Left cardiac atrium (tissue), 4 donors: ENCODE results near the gene MT1A. TPM values are rescaled to one million over a fixed set of nuclear protein-coding genes. Genes with fewer than 3 reads are reported as not detected.

Experiments used
- ATAC-seq, 2 donors: fragments of 200-7000 bp; cut with Tn5 transposase; one replicate each; pipeline ENCODE4 v1.9.1; 2020; ENCODE audit warnings: mild to moderate bottlenecking in 2 of 2, moderate library complexity in 2 of 2
- DNase-seq: peaks from one replicate; pipeline ENCODE4 v3.0.0-alpha.2; 2020
- intact Hi-C, 2 donors: fragments of 100-400 bp; cut with DNase I; formaldehyde crosslinking; loops; one replicate each; pipeline versions ENCODE4 v1.14.1 to v1.15.1; 2022 to 2023
- total RNA-seq, 2 donors: library from RNA; stranded (reverse); fragmentation: NEBNext Ultra II Directional; extraction: Animal tissue kit (Norgen Biotek cat#: 25700); gene quantifications; one replicate each; pipeline ENCODE4 v1.2.1, GENCODE V29; 2021
- donor health status: DM: no; HTN: yes; CAD: no.
- donor health status: DM: no; HTN: yes; CAD: no; lungs with severe emphysema.
- donor health status: DM: yes; HTN: yes; CAD: no.
- donor health status: Dilated cardiomyopathy.

Gene MT1A
- total RNA-seq, 2 donors from 2014 or later, result 19.0 to 104 TPM

DNA sequence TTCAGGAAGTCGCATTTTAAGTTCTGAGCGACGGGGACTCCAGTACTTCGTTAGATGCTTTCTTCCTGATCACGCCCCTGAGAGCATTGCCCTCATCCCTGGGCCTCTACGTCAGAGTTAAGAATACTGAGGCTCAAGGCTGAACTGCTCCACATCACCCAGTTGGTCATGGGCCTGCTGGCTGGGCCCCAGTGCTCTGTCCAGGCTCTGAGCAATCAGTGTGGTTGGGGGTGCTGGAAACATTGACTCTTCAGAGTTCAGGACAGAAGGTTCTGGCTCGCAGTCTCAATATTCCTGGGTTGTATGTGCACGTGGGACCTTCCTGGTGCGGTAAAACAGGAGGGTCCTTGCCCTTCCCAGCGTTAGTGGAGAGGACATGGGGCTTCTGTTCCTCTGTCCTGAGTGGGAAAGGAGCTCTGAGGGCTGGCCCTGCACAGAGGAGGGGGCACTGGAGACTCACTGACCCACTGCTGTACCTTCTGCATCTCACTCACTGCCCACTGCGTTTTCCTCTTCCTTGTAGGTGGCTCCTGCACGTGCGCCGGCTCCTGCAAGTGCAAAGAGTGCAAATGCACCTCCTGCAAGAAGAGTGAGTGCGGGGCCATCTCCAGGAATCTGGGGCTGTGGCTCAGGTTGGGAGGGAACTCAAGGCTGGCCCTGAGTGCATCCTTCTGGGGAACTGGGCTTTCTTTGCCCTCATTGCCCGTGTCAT, 12.4 kb upstream of the MT1A start:
- peak; percentile 78 for DNase-seq
- intact Hi-C loops, result no loop called here
- peak; percentile 83 for ATAC-seq

DNA sequence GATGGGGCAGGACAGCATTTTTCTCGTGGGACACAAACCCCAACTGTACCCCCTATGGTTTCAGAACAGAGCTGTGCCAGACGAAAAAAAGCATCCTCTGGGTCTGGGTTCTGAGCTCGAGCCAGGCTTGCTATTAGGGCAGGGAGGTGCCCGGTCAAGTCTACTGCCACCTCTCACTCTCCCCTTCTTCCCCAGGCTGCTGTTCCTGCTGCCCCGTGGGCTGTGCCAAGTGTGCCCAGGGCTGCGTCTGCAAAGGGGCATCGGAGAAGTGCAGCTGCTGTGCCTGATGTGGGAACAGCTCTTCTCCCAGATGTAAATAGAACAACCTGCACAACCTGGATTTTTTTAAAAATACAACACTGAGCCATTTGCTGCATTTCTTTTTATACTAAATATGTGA, 11.8 kb upstream of the MT1A start:
- DNase-seq (no peak), ATAC-seq (peak in 1 of 2 donors; percentile 2)
- intact Hi-C loops, result no loop called here

DNA sequence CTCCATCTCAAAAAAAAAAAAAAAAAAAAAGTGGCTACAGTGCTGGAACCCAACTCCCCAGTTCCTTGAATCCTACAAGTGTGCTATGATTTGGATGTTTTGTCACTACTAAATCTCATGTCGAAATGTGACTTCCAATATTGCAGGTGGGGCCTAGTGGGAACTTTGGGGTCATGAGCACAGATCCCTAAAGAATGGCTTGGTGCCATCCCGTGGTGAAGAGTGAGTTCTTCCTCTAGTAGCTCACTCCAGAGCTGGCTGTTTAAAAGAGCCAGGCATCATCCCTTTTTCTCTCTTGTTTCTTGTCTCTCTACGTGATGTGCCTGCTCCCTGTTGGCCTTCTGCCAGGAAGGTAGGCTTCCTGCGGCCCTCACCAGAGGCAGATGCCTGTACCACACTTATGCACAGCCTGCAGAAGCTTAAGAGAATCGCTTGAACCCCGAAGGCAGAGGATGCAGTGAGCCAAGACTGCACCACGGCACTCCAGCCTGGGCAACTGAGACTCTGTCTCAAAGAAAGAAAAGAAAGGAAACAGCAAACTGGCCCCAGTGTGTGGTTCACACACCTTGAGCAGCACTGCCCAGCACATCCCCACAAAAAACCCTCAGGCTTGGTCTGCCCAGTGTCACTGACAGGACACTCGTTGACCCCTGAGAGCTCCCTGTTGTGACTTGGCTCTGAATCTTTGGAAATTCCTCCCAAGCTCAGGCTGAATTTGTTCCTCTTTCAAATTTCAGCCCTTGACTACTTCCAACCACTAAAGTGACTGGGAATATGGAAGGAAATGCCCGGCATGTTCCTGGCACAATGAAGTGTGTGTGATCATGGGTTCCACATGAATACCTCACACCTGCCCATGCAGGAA, 9.7 kb upstream of the MT1A start:
- intact Hi-C loops, result no loop called here
- ATAC-seq (no peak), DNase-seq (no peak)

GRCh38 chr16:56629531-56629930, 8.9 kb upstream of the MT1A start:
- intact Hi-C loops, result no loop called here
- ATAC-seq, result no peak
- no peak for DNase-seq

- ATAC-seq (no peak), DNase-seq (no peak)
- intact Hi-C loops, result no loop called here
Measured at GRCh38 chr16:56630134-56630533, 8.3 kb upstream of the MT1A start.

GRCh38 chr16:56631197-56631596, 7.3 kb upstream of the MT1A start:
- intact Hi-C loops, result no loop called here
- ATAC-seq (no peak), DNase-seq (no peak)

DNA sequence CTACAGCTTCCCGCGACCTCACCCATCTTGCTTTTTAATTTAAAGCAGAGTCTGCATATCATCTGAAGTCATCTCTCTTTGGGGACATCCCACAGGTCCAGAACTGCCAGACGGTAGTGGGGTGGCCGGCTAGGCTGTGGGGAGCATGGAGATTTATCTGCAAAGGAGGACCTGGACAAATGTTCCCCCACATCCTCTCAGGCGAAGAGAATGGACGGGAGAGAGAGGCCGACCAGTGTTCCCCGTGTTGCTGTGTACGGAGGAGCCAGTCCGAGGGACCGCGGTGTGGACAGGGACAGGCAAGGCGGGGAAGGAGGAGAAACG, 6.7 kb upstream of the MT1A start:
- ATAC-seq (no peak), DNase-seq (no peak)
- intact Hi-C loops, result no loop called here

GRCh38 chr16:56632156-56632847, 6.2 kb upstream of the MT1A start, which contains the start of gene MT1M:
TSS of gene MT1M (plus strand) at chr16:56632659. CDS start at chr16:56632732, 73 bp downstream.
- peak; percentile 85 for DNase-seq
- intact Hi-C loops, result no loop called here
- ATAC-seq, result peak; percentile 90 to 93

DNA sequence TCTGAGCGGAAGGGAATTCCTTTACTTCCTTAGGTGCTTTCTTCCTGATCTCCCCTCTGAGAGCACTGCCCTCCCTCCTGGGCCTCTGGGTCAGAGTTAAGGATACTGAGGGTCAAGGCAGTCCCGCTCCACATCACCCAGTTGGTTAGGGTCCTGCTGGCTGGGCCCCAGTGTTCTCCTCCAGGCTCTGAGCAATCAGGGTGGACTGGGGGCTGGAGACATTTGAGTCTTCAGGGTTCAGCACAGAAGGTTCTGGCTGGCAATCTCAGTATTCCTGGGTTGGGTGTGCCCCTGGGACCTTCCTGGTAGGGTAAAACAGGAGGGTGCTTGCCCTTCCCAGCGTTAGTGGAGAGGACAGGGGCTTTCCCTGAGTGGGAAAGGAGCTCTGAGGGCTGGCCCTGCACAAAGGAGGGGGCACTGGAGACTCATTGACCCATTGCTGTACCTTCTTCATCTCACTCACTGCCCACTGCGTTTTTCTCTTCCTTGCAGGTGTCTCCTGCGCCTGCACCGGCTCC, 5.6 kb upstream of the MT1A start:
- intact Hi-C loops, result no loop called here
- ATAC-seq (peak in 1 of 2 donors; percentile 5), DNase-seq (no peak)

- DNase-seq (no peak), ATAC-seq (no peak)
- intact Hi-C loops, result no loop called here
Measured at GRCh38 chr16:56633535-56633934, 4.9 kb upstream of the MT1A start.

DNA sequence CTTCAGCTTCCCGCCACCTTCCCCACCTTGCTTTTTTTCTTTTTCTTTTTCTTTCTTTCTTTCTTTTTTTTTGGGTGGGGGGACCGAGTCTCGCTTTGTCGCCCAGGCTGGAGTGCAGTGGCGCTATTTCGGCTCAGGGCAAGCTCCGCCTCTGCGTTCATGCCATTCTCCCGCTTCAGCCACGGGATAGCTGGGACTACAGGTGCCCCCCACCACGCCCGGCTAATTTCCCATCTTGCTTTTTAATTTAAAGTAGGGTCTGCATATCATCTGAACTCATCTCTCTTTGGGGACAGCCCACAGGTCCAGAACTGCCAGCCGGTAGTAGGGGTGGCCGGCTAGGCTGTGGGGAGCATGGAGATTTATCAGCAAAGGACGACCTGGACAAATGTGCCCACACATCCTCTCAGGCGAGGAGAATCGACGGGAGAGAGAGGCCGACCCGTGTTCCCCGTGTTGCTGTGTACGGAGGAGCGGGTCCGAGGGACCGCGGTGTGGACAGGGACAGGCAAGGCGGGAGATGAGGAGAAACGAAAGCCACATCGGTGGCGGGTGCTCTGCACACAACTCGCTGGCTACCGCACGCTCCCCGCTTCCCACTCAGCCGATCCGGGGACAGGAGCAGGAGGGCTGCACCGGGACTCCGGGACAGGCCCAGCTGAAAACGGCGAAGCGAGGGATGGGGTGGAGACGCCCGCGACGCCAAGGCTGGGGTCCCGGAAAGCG, 3.6 kb upstream of the MT1A start:
- ATAC-seq, result no peak
- no peak for DNase-seq
- intact Hi-C loops, result no loop called here

DNA sequence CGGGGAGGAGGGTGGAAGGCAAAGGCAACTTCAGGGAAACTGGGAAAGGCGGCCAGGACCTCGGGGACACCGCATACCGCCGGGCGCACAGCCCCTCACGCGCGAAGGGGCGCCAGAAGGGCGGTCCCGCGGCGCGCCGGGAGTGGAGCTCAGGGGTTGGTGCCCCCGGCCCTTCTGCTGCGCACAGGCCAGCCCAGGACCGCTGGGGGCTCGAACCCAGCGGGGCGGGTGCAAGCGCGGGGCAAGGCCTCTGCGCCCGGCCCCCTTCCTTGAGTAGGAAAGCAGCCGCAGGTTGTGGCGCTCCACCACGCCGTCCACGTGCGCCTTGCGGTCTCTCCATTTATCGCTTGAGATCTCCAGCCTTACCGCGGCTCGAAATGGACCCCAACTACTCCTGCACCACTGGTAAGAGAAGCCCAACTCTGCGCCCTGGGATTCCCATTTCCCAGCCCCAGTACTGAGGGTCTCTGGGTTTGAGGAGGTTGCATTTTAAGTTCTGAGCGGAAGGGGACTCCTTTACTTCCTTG, 3.0 kb upstream of the MT1A start:
- ATAC-seq (no peak), DNase-seq (no peak)
- intact Hi-C loops, result no loop called here

GRCh38 chr16:56636616-56637413, 1.7 kb upstream of the MT1A start:
- no peak for DNase-seq
- intact Hi-C loops, result no loop called here
- no peak for ATAC-seq

GRCh38 chr16:56639045-56639444, 579 bp downstream of the MT1A start:
- ATAC-seq (no peak), DNase-seq (no peak)
- intact Hi-C loops, result loop anchor here in 1 of 2 donors (2.0 kb wide), 1 partner anchor 18 kb away; the partner anchor contains the start of gene MT1F

GRCh38 chr16:56640076-56640475, 1.6 kb downstream of the MT1A start:
- intact Hi-C loops, result no loop called here
- DNase-seq, result no peak
- ATAC-seq, result no peak

- no peak for ATAC-seq
- intact Hi-C loops, result no loop called here
- DNase-seq, result no peak
Measured at GRCh38 chr16:56641166-56641565, 2.7 kb downstream of the MT1A start.

- ATAC-seq, result peak; percentile 93 to 97
- DNase-seq, result peak; percentile 87
- intact Hi-C loops, result no loop called here
Measured at GRCh38 chr16:56643080-56643778, 4.8 kb downstream of the MT1A start.

GRCh38 chr16:56643833-56644232, 5.4 kb downstream of the MT1A start:
- intact Hi-C loops, result no loop called here
- DNase-seq, result no peak
- no peak for ATAC-seq
